ENCODE results near the gene ETV1. TPM values are rescaled to one million over a fixed set of nuclear protein-coding genes. Genes with fewer than 3 reads are reported as not detected.

Gene ETV1
- total and polyA plus RNA-seq, 9 of the 15 experiments (the other 6 are each of a cell fraction or from before 2014, with no cell fraction given), result 7.2 to 27.4 (median 14.0) TPM

DNA sequence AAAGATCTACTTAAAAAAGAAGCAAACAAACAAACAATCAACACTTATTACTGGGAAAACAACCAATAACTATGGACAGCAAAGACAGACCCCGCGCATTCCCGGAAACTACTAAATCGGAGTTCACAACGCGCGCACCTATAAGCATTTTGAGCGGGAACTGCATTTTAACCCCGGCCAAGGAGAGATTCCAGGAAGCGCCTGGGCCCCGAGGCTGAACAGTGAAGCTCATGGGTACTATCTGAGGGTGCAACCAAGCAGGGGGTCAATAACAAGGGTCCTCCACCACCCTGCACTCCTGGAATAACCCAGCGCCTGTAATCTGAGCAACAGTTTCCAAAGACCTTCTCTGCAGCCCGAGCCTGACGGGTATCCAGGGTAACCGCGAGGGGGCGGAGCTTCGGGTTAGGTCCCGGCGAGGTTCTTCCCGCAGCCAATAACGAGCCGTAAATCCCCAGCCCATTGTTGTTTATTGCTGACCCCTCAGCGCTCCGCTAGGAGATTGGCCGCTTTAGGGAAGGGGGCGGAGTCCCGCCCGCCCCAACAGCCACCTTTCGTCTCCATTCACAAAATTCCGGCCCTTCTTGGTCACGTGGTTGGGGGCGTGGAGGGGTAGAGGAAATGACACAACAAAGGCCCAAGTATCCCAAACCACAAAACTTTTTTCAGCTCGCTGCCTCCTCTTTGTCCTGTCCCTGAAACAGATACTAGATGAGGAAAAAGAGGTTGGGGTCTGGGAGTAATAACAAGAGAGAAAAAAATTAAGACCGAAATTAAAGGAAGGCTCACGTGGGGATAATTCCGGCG lies 1.7 kb upstream of the ETV1 start (continued):
- TF ChIP-seq JUND (IDR thresholded peaks at IDR 0.05; ENCODE audit: borderline replicate concordance, low read depth, low read length) (peak; percentile 62; the same call in 1 of the 2 replicates), JUND (tag; IDR thresholded peaks at IDR 0.05; ENCODE audit: borderline replicate concordance, low read depth, low read length) (peak; percentile 10; the same call in 1 of the 3 replicates), KLF1 (tag; IDR thresholded peaks at IDR 0.05) (no peak), EHMT2 (IDR thresholded peaks at IDR 0.05) (no peak), ZNF347 (CRISPR knock-in tag; IDR thresholded peaks at IDR 0.05; ENCODE audit: low read depth) (no peak), MAZ (CRISPR knock-in tag; conservative IDR thresholded peaks at IDR 0.05 in 1 of 2, IDR thresholded peaks at IDR 0.05 in 1 of 2) (peak in 1 of 2 experiments; percentile 58; a peak in 2 of 4 replicates), ZNF146 (CRISPR knock-in tag; IDR thresholded peaks at IDR 0.05; ENCODE audit: unreplicated experiment) (no peak), PHTF2 (CRISPR knock-in tag; IDR thresholded peaks at IDR 0.05) (no peak), NR2F6 (CRISPR knock-in tag; IDR thresholded peaks at IDR 0.05) (no peak), HDGF (IDR thresholded peaks at IDR 0.05) (no peak), SMARCE1 (IDR thresholded peaks at IDR 0.05) (no peak; the same call in 1 of the 2 replicates), ZNF561 (CRISPR knock-in tag; conservative IDR thresholded peaks at IDR 0.05) (no peak), ZFP36 (IDR thresholded peaks at IDR 0.05; ENCODE audit: low read depth, low read length, partially characterized antibody) (no peak), SREBF2 (CRISPR knock-in tag; IDR thresholded peaks at IDR 0.05) (no peak), FOXJ2 (tag; IDR thresholded peaks at IDR 0.05) (peak; percentile 90), POLR2AphosphoS2 (IDR thresholded peaks at IDR 0.05; ENCODE audit: low read length) (no peak), HOXB6 (CRISPR knock-in tag; IDR thresholded peaks at IDR 0.05; ENCODE audit: borderline replicate concordance) (no peak), E2F3 (CRISPR knock-in tag; IDR thresholded peaks at IDR 0.05) (peak; percentile 83), TARDBP (IDR thresholded peaks at IDR 0.05) (no peak)
- TF ChIP-seq, protein P1, sequence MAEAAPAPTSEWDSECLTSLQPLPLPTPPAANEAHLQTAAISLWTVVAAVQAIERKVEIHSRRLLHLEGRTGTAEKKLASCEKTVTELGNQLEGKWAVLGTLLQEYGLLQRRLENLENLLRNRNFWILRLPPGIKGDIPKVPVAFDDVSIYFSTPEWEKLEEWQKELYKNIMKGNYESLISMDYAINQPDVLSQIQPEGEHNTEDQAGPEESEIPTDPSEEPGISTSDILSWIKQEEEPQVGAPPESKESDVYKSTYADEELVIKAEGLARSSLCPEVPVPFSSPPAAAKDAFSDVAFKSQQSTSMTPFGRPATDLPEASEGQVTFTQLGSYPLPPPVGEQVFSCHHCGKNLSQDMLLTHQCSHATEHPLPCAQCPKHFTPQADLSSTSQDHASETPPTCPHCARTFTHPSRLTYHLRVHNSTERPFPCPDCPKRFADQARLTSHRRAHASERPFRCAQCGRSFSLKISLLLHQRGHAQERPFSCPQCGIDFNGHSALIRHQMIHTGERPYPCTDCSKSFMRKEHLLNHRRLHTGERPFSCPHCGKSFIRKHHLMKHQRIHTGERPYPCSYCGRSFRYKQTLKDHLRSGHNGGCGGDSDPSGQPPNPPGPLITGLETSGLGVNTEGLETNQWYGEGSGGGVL (CRISPR knock-in tag; IDR thresholded peaks at IDR 0.05), result no peak
- TF ChIP-seq, protein P2, sequence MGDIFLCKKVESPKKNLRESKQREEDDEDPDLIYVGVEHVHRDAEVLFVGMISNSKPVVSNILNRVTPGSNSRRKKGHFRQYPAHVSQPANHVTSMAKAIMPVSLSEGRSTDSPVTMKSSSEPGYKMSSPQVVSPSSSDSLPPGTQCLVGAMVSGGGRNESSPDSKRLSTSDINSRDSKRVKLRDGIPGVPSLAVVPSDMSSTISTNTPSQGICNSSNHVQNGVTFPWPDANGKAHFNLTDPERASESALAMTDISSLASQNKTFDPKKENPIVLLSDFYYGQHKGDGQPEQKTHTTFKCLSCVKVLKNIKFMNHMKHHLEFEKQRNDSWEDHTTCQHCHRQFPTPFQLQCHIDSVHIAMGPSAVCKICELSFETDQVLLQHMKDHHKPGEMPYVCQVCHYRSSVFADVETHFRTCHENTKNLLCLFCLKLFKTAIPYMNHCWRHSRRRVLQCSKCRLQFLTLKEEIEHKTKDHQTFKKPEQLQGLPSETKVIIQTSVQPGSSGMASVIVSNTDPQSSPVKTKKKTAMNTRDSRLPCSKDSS (IDR thresholded peaks at IDR 0.05; ENCODE audit: low read depth, partially characterized antibody), result no peak
- TF ChIP-seq, protein P3, sequence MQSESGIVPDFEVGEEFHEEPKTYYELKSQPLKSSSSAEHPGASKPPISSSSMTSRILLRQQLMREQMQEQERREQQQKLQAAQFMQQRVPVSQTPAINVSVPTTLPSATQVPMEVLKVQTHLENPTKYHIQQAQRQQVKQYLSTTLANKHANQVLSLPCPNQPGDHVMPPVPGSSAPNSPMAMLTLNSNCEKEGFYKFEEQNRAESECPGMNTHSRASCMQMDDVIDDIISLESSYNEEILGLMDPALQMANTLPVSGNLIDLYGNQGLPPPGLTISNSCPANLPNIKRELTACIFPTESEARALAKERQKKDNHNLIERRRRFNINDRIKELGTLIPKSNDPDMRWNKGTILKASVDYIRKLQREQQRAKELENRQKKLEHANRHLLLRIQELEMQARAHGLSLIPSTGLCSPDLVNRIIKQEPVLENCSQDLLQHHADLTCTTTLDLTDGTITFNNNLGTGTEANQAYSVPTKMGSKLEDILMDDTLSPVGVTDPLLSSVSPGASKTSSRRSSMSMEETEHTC (IDR thresholded peaks at IDR 0.05), result peak; percentile 29; the same call in 1 of the 2 replicates
- TF ChIP-seq, protein P4, sequence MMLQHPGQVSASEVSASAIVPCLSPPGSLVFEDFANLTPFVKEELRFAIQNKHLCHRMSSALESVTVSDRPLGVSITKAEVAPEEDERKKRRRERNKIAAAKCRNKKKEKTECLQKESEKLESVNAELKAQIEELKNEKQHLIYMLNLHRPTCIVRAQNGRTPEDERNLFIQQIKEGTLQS (IDR thresholded peaks at IDR 0.05), result peak; percentile 51; the same call in 1 of the 2 replicates
- TF ChIP-seq, protein P4 (CRISPR knock-in tag; conservative IDR thresholded peaks at IDR 0.05), result no peak
